ENCODE measurements around the gene UGCG.
"Not testable (repeated sequence)": the region's sequence is repeated elsewhere in the genome, so short reads cannot be mapped to it uniquely, and the experiment has no call there.

Gene UGCG

DNA sequence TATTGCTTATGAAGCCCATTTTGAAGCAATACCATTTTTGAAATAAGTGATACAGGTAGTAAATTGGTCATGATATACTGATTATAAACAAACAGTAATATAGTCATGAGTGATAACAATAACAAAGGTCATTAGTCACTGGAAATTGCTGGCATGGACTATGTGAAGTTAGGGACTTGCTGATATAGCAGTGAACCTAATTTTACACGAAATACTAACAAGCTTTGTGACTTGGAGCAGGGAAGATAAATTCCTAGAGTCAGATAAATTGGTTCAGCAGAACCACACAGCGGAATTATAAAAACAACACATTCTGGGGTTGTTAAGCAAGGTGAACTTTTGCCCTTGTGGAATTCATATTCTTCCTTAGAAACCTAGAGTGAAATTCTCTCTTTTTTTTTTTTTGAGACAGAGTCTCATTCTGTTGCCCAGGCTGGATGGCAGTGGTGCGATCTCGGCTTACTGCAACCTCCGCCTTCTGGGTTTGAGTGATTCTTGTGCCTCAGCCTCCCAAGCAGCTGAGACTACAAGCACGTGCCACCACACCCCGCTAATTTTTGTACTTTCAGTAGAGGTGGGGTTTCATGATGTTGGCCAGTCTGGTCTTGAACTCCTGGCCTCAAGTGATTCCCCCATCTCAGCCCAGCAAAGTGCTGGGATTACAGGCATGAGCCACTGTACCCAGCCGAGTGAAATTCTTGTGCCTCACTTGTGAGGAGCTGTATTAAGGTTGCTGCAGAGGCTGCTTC is 6.0 kb downstream of the UGCG start:
- no peak for DNase-seq (ENCODE audit: low read depth)
- TF ChIP-seq, protein P1, sequence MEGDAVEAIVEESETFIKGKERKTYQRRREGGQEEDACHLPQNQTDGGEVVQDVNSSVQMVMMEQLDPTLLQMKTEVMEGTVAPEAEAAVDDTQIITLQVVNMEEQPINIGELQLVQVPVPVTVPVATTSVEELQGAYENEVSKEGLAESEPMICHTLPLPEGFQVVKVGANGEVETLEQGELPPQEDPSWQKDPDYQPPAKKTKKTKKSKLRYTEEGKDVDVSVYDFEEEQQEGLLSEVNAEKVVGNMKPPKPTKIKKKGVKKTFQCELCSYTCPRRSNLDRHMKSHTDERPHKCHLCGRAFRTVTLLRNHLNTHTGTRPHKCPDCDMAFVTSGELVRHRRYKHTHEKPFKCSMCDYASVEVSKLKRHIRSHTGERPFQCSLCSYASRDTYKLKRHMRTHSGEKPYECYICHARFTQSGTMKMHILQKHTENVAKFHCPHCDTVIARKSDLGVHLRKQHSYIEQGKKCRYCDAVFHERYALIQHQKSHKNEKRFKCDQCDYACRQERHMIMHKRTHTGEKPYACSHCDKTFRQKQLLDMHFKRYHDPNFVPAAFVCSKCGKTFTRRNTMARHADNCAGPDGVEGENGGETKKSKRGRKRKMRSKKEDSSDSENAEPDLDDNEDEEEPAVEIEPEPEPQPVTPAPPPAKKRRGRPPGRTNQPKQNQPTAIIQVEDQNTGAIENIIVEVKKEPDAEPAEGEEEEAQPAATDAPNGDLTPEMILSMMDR (IDR thresholded peaks at IDR 0.05; ENCODE audit: low read depth, low read length): no peak
- TF ChIP-seq, protein P2, sequence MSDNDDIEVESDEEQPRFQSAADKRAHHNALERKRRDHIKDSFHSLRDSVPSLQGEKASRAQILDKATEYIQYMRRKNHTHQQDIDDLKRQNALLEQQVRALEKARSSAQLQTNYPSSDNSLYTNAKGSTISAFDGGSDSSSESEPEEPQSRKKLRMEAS (IDR thresholded peaks at IDR 0.05; ENCODE audit: low read depth, low read length): no peak
- no peak for TF ChIP-seq MYC (IDR thresholded peaks at IDR 0.05; ENCODE audit: low read depth, low read length)
- no peak for TF ChIP-seq POLR2A (IDR thresholded peaks at IDR 0.05; ENCODE audit: extremely low read depth, insufficient read length)
- H3K4me3 ChIP-seq (ENCODE audit: low read depth, low read length): no peak overlapping the region

DNA sequence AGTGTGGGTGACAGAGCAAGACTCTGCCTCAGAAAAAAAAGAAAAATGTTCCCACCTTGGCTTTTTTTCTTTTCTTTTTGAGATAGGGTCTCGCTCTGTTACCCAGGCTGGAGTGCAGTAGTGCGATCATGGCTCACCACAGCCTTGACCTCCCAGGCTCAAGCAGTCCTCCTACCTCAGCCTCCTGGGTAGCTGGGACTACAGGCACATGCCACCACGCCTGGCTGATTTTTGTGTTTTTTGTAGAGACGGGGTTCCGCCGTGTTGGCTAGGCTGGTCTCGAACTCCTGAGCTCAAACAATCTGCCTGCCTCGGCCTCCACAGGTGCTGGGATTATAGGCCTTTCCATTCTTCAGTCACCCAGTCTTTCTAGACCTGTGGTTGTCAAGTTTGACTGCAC is 6.9 kb downstream of the UGCG start:
- H3K4me3 ChIP-seq (ENCODE audit: low read depth, low read length); DNase-seq (ENCODE audit: low read depth): not testable (repeated sequence)

DNA sequence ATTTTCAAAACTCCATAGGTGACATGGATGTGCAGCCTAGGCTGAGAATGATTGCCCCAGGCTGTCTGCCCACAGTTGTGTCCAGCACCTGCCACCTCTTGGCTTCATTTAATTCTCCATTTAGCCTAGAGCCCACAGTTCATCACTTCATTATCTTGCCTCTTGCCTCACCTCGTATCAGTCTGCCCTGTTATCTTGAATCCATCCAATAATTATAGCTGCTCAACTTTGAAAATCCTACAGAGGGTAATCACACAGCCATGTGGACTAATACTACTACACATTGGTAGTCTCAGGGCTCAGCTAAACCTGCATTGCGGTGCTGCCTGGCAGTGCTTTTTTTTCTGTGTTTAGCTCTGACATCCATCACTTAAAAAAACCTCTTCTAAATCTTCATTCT is 7.4 kb downstream of the UGCG start:
- TF ChIP-seq, protein P2 (IDR thresholded peaks at IDR 0.05; ENCODE audit: low read depth, low read length): no peak
- no peak overlapping the region for H3K4me3 ChIP-seq (ENCODE audit: low read depth, low read length)
- no peak for DNase-seq (ENCODE audit: low read depth)

DNA sequence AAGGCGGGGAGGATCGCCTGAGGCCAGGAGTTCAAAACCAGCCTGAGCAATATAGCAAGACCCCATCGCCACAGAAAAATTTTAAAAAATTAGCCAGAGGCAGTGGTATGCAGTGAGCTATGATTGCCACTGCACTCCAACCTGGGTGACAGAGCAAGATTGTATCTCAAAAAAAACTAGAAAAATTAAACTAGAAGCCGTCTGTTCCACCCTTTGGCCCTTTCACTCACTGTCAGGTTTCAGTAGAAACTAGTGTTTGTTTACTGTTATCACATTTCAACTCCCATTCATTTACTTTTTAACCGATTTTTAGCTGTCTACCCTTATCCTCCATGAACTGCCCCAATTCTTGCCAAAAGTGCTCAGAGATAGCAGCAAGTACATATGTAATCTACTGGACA is 8.3 kb downstream of the UGCG start:
- H3K4me3 ChIP-seq (ENCODE audit: low read depth, low read length): no peak overlapping the region
- no peak for DNase-seq (ENCODE audit: low read depth)
- TF ChIP-seq, protein P1 (IDR thresholded peaks at IDR 0.05; ENCODE audit: low read depth, low read length): no peak
- TF ChIP-seq, protein P2 (IDR thresholded peaks at IDR 0.05; ENCODE audit: low read depth, low read length): no peak
- TF ChIP-seq POLR2A (IDR thresholded peaks at IDR 0.05; ENCODE audit: extremely low read depth, insufficient read length) (no peak), MYC (IDR thresholded peaks at IDR 0.05; ENCODE audit: low read depth, low read length) (no peak)

DNA sequence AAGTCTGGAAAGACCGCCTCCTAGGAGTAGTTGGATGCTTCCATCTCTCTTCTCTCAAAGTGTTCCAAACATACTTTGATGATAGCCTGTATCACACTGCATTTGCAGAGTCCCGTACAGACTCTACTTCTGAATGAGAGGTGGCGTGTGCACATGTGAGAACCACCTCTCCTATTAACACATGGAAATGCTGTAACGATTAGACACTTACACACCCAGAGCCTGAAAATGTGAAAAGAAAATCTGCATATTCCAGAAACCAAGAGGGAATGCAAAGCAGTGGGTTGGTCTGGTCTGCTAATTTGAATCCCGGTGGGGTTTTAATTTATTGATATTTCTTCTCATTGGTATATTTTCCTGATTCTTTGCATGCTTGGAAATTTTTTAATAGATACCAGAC is 10.5 kb downstream of the UGCG start:
- no peak for DNase-seq (ENCODE audit: low read depth)

DNA sequence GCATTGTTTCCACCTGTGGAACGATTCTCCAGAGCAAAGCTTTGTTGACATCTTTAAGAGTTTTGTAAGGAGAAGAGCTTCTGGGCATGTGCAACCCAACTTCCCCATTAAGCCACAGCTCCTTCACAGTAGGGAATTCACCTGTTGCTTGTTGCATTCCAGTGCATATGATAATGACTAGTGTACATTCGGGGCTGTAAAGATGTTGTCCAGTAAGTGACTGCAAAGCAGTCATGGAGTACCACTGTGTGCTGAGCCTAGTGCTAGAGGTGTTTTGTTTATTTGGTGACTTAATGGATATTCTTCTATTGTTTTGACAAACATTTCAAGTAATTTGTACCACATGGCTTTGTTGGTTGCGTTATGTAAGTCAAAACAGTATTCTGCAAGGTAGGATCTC is 12.8 kb downstream of the UGCG start:
- peak; percentile 28 for DNase-seq (ENCODE audit: low read depth)
- no peak overlapping the region for H3K4me3 ChIP-seq (ENCODE audit: low read depth, low read length)

More for the DNA sequence above, 10.5 kb downstream of the UGCG start:
- no peak overlapping the region for H3K4me3 ChIP-seq (ENCODE audit: low read depth, low read length)
- TF ChIP-seq, protein P2 (IDR thresholded peaks at IDR 0.05; ENCODE audit: low read depth, low read length): no peak
- TF ChIP-seq MYC (IDR thresholded peaks at IDR 0.05; ENCODE audit: low read depth, low read length) (no peak), POLR2A (IDR thresholded peaks at IDR 0.05; ENCODE audit: extremely low read depth, insufficient read length) (no peak)
- TF ChIP-seq, protein P1 (IDR thresholded peaks at IDR 0.05; ENCODE audit: low read depth, low read length): no peak

More for the DNA sequence above, 12.8 kb downstream of the UGCG start:
- TF ChIP-seq POLR2A (IDR thresholded peaks at IDR 0.05; ENCODE audit: extremely low read depth, insufficient read length): no peak
- TF ChIP-seq MYC (IDR thresholded peaks at IDR 0.05; ENCODE audit: low read depth, low read length): no peak
- TF ChIP-seq, protein P1 (IDR thresholded peaks at IDR 0.05; ENCODE audit: low read depth, low read length): no peak
- TF ChIP-seq, protein P2 (IDR thresholded peaks at IDR 0.05; ENCODE audit: low read depth, low read length): no peak

Data from NB4 (cell line).